Measurements from ENCODE around the gene KLK12.

DNA sequence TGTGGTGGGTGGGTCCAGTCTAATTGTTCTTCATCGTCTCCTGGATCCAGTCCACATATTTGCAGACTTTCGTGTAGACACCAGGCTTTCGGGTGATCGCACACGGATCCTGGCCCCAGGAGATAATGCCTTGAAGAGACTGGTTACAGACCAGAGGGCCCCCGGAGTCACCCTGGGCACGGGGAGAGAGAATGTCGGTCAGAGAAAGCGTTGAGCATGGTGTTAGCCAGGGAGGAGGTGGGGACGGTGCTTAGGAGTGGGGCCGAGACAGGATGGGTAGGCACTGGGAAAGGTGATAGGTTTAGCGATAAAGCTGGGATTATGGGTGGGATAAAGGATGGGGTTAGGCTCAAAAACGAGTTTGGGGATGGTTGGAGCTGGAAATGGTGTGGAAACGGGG is 12.3 kb downstream of the KLK12 start:
- TF ChIP-seq, protein P1, sequence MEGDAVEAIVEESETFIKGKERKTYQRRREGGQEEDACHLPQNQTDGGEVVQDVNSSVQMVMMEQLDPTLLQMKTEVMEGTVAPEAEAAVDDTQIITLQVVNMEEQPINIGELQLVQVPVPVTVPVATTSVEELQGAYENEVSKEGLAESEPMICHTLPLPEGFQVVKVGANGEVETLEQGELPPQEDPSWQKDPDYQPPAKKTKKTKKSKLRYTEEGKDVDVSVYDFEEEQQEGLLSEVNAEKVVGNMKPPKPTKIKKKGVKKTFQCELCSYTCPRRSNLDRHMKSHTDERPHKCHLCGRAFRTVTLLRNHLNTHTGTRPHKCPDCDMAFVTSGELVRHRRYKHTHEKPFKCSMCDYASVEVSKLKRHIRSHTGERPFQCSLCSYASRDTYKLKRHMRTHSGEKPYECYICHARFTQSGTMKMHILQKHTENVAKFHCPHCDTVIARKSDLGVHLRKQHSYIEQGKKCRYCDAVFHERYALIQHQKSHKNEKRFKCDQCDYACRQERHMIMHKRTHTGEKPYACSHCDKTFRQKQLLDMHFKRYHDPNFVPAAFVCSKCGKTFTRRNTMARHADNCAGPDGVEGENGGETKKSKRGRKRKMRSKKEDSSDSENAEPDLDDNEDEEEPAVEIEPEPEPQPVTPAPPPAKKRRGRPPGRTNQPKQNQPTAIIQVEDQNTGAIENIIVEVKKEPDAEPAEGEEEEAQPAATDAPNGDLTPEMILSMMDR (conservative IDR thresholded peaks at IDR 0.05; ENCODE audit: low read depth, low read length): no peak
- TF ChIP-seq EZH2phosphoT487 (IDR thresholded peaks at IDR 0.05; ENCODE audit: borderline replicate concordance, low read length): no peak
